AG20443 (cell line): Measurements from ENCODE around the gene RAB22A.

ENCODE experiments used
- DNase-seq: peaks from one replicate; pipeline ENCODE4 v3.0.0; 2012; ENCODE audit warnings: low spot score, mixed read lengths

RAB22A gene

GRCh38 chr20:58303547-58303946, 6.0 kb upstream of the RAB22A start:
- DNase-seq, result no peak

- DNase-seq, result no peak
These were observed 4.5 kb upstream of the RAB22A start for GRCh38 chr20:58305061-58305460.

DNA sequence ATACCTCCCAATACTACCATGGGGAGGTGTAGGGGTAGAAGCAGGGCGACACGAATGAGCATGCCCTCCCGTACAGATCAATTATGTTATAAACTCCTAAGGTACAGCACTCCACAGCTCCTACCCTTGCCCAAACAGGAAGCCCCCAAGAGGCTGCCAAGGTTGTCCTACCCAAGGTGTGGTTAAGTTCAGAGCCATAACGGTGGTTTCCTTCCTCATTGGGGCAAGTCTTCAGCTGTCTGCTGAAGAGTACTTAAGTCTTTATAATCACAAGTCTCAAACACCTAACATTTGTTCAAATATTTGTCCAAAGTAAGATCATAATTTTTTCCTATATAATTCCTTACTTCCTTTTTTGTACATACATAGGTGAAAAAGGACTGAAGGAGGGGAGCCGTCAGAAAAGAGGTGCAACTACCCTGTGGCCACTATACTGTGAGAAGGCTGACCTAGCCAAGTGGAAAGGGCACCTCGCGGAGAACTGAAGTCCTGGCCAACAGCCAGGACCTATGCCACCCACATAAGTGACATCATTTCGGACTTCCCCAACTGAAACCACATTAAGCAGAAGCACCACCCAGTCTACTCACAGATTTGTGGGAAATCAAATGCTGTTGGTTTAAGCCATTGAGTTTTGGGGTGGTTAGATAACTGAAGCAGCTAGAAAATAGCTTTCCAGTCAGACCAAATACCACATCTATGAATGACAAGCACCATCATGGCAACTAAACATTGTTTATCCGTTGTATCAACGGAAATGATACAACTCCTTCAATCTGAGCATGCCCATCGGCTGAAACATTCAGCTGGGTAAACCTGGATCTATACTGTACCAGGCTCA, 2.9 kb upstream of the RAB22A start:
- no peak for DNase-seq

GRCh38 chr20:58307270-58307669, 2.2 kb upstream of the RAB22A start:
- DNase-seq, result no peak

DNA sequence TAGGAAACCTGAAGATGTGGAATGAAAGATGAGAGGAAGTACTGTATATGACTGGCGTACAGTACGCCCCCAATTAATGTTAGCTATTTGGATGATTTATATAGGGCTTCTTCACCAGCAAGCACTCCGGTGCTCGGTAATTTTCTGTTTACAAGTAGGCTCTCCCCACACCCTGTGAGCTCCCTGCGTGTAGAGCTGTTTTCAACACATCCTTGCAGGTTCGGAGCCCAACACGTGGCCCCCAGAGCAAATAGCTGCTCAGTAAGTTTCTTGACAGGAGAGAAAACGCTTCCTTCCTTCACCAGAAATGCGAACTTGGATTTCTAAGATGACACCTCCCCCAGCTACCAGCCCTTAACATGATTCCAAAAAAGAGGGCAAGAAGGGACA, 1.2 kb upstream of the RAB22A start:
- DNase-seq, result no peak

- DNase-seq, result peak; percentile 91
These were observed 611 bp upstream of the RAB22A start for GRCh38 chr20:58308680-58309527.

- DNase-seq, result no peak
These were observed 822 bp downstream of the RAB22A start for GRCh38 chr20:58310291-58310782.

DNA sequence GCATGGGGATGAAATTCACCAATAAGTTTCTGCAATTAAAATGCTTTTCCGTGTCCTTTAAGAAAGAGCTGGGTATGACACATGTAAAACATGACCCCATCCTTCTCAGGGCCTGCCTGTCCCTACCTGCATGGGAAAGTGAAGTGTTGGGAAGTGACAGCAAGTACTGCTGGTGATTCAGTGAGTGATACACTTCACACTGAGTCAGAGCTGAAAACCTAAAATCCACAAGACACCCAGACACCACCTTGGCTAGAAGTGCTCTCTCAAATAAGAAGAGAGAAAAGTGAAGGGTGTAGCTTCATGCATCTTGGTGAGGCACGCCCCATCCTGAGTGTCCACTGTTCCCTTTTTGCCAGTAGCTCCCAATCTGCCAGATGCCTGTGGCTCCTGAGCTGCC, 3.3 kb downstream of the RAB22A start:
- no peak for DNase-seq

GRCh38 chr20:58313396-58313795, 3.9 kb downstream of the RAB22A start:
- DNase-seq, result no peak

DNA sequence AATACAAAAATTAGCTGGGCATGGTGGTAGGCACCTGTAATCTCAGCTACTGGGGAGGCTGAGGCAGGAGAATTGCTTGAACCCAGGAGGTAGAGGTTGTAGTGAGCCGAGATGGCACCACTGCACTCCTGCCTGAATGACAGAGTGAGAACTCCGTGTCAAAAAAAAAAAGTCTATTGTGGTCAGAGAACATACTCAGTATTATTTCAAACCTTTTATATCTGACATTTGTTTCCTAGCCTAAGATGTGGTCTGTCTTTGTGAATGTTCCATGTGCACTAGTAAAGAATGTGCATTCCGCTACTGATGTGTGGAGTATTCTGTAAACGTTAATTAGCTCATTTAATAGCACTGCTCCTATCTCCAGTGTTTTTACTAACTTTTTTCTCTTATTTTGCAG, 11.7 kb downstream of the RAB22A start:
- no peak for DNase-seq

- no peak for DNase-seq
These were observed 12.6 kb downstream of the RAB22A start for GRCh38 chr20:58322083-58322482.

- DNase-seq, result no peak
These were observed 16.4 kb downstream of the RAB22A start for GRCh38 chr20:58325912-58326311.

- no peak for DNase-seq
These were observed 17.7 kb downstream of the RAB22A start for GRCh38 chr20:58327211-58327610.

DNA sequence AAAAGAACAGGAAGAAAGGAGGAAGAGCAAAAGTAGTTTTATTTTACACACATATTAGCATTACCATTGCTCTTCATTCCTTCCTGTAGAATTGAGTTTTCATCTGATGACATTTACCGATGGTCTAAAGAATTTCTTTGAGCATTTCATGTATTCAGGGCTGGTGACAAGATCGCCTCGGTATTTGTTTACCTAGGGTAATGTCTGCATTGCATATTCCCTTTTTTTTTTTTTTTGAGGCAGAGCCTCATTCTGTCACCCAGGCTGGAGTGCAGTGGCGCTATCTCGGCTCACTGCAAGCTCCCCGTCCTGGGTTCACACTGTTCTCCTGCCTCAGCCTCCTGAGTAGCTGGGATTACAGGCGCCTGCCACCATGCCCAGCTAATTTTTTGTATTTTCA, 19.3 kb downstream of the RAB22A start:
- DNase-seq, result no peak

DNA sequence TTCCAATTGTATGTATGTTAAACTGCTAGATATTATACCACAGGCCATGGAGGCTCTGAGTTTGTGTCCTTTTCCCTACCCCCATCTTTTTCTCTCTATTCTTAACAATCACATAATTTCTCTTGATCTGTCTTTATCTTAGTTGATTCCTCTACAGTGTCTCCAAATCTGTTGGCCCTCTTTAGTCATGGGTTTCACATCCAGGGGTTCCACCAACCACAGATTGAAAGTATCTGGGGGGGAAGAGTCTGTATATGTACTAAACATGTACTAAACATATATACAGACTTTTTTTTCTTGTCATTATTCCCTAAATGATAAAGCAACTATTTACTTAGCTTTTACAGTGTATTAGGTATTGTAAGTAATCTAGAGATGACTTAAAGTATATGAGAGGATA, 20.2 kb downstream of the RAB22A start:
- DNase-seq, result no peak

- DNase-seq, result no peak
These were observed 20.7 kb downstream of the RAB22A start for GRCh38 chr20:58330249-58330648.

- DNase-seq, result peak; percentile 24
These were observed 21.2 kb downstream of the RAB22A start for GRCh38 chr20:58330687-58331086.

DNA sequence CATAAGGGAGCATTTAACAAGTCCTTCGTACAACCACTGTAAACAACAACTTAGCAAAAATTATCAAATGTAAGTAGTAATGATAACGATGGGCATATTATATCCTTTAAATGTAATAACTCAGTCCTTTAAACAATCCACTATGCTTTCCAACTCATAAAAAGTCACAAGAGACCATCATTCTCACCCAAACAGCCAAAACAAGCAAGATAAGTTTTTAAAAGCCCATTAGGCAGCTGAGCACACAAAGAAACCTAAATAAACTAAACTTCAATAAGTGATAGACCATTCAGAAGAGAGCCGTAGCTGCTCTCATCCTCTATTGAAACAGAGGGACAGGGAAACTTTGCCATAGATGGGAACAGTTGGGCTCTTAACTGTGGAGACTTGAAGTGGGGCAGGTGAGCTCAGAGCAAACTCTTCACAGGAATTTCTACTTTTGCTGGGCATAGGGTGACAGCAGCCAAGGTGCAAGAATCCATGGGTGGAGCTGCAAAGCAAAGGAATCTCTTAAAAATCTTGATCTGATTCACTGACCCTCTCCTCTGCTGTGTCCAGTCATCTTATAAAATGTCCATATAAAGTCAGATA, 22.5 kb downstream of the RAB22A start:
- no peak for DNase-seq

- DNase-seq, result no peak
These were observed 30.2 kb downstream of the RAB22A start for GRCh38 chr20:58339741-58340140.

- no peak for DNase-seq
These were observed 30.6 kb downstream of the RAB22A start for GRCh38 chr20:58340151-58340550.

- DNase-seq, result no peak
These were observed 31.3 kb downstream of the RAB22A start for GRCh38 chr20:58340853-58341252.

GRCh38 chr20:58342104-58342945, 32.8 kb downstream of the RAB22A start:
- peak; percentile 49 for DNase-seq
